DOHH2 (cell line): ENCODE measurements around the gene ZNF385D.

Experiments used
- H3F3A ChIP-seq: fragments of 200-600 bp; sonication (generic), shearing (Covaris generic); 2 replicates; pipeline ENCODE4 v1.6.0; 2016; ENCODE audit warnings: antibody characterized with exemption, mild to moderate bottlenecking; ENCODE audit not compliant: control insufficient read depth, insufficient read depth
- H3K27ac ChIP-seq: fragments of 200-600 bp; sonication (generic); 2 replicates; pipeline ENCODE4 v1.5.1; 2014; ENCODE audit warnings: low read depth, mild to moderate bottlenecking, low read length, moderate library complexity
- H3K27me3 ChIP-seq: fragments of 200-600 bp; sonication (generic); 2 replicates; pipeline ENCODE4 v1.6.1; 2014; ENCODE audit warnings: mild to moderate bottlenecking, low read length, mixed read lengths; ENCODE audit not compliant: control insufficient read depth
- H3K36me3 ChIP-seq: fragments of 200-600 bp; sonication (generic); 2 replicates; pipeline ENCODE4 v1.6.1; 2014; ENCODE audit warnings: mild to moderate bottlenecking, low read length, moderate library complexity, mixed read lengths; ENCODE audit not compliant: control insufficient read depth
- H3K4me1 ChIP-seq: fragments of 200-600 bp; sonication (generic); 2 replicates; pipeline ENCODE4 v1.6.1; 2014; ENCODE audit warnings: mild to moderate bottlenecking, low read length, mixed read lengths; ENCODE audit not compliant: control insufficient read depth
- H3K4me2 ChIP-seq: fragments of 200-600 bp; sonication (generic); 2 replicates; pipeline ENCODE4 v1.6.0; 2014; ENCODE audit warnings: mild to moderate bottlenecking, low read length, moderate library complexity
- H3K4me3 ChIP-seq: fragments of 200-600 bp; sonication (generic); 2 replicates; pipeline ENCODE4 v1.5.1; 2014; ENCODE audit warnings: mild to moderate bottlenecking, low read length, mixed read lengths
- H3K79me2 ChIP-seq: fragments of 200-600 bp; sonication (generic); 2 replicates; pipeline ENCODE4 v1.6.1; 2014; ENCODE audit warnings: mild to moderate bottlenecking, low read length, mixed read lengths; ENCODE audit not compliant: control insufficient read depth
- H3K9me2 ChIP-seq: fragments of 200-600 bp; sonication (generic); replicated peaks from 2 replicates; pipeline ENCODE4 v1.6.1; 2014; ENCODE audit warnings: mild to moderate bottlenecking, low read length, mixed read lengths; ENCODE audit not compliant: control insufficient read depth
- H3K9me3 ChIP-seq: fragments of 200-600 bp; sonication (generic); 2 replicates; pipeline ENCODE4 v1.6.1; 2014; ENCODE audit warnings: antibody characterized with exemption, low read length, mixed read lengths; ENCODE audit not compliant: control insufficient read depth, insufficient read depth
- H4K20me1 ChIP-seq: fragments of 200-600 bp; sonication (generic); 2 replicates; pipeline ENCODE4 v1.6.0; 2014; ENCODE audit warnings: low read depth, mild to moderate bottlenecking, antibody characterized with exemption, low read length, moderate library complexity; ENCODE audit not compliant: control insufficient read depth, insufficient read depth
- EZH2phosphoT487 ChIP-seq: fragments of 200-600 bp; sonication (generic); IDR thresholded peaks from 2 replicates; pipeline ENCODE4 v1.6.1; 2017; ENCODE audit warnings: borderline replicate concordance, mild to moderate bottlenecking, antibody characterized with exemption, low read length, moderate library complexity, mixed read lengths
- TF ChIP-seq, protein P1 (sequence below): fragments of 200-600 bp; sonication (generic); IDR thresholded peaks from one replicate; pipeline ENCODE4 v1.5.1; 2014; ENCODE audit warnings: antibody characterized with exemption, mild to moderate bottlenecking, low read depth, low read length; ENCODE audit not compliant: poor library complexity, severe bottlenecking

ZNF385D gene

DNA sequence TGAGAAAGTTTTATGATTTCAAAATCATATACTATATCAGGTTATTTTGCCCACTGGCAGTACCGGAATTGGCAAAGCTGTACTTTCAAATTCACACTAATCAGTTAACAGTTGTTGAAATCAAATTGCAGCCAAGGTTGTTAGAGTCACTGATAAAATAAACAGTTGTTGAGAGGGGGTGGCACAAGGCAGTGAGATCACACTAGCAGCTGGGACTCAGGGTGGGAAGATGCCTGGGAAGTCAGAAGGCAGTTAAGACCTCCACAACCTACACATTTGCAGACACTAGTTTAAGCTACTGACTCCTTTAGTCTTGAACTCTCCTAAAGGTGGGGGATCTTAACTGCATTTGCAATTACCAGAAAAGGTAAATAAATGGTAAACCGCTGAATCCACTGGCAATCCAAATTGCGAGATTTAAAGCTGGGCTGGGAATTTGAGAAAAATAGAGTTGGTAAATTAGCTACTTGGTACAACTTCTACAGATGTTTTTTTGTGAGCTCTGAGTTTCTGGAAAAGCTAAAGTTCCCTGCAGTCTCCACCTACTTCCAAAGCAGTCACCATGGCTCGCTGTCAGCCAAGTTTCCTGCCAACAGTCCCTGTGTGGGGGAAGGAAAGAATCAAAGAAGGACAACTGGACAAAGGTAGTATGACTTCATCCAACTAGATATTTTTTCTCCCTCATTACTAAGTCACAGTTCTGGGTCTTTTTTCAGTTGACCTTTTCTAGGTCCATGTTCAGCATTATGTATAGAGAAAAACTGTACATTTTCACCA, 105.7 kb downstream of the ZNF385D start:
- Histone ChIP-seq H3K4me1 (no peaks in the 10 kb centered on the region), H3K9me2 (no peaks in the 10 kb centered on the region), H3K36me3 (no peaks in the 10 kb centered on the region), H3F3A (no peaks in the 10 kb centered on the region), H3K4me2 (no peak overlapping the region), H3K27me3 (no peaks in the 10 kb centered on the region), H3K4me3 (no peak overlapping the region), H3K27ac (no peak overlapping the region), H4K20me1 (no peaks in the 10 kb centered on the region), H3K9me3 (no peaks in the 10 kb centered on the region), H3K79me2 (no peaks in the 10 kb centered on the region)
- TF ChIP-seq EZH2phosphoT487: no peak
- TF ChIP-seq, protein P1, sequence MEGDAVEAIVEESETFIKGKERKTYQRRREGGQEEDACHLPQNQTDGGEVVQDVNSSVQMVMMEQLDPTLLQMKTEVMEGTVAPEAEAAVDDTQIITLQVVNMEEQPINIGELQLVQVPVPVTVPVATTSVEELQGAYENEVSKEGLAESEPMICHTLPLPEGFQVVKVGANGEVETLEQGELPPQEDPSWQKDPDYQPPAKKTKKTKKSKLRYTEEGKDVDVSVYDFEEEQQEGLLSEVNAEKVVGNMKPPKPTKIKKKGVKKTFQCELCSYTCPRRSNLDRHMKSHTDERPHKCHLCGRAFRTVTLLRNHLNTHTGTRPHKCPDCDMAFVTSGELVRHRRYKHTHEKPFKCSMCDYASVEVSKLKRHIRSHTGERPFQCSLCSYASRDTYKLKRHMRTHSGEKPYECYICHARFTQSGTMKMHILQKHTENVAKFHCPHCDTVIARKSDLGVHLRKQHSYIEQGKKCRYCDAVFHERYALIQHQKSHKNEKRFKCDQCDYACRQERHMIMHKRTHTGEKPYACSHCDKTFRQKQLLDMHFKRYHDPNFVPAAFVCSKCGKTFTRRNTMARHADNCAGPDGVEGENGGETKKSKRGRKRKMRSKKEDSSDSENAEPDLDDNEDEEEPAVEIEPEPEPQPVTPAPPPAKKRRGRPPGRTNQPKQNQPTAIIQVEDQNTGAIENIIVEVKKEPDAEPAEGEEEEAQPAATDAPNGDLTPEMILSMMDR: no peak

DNA sequence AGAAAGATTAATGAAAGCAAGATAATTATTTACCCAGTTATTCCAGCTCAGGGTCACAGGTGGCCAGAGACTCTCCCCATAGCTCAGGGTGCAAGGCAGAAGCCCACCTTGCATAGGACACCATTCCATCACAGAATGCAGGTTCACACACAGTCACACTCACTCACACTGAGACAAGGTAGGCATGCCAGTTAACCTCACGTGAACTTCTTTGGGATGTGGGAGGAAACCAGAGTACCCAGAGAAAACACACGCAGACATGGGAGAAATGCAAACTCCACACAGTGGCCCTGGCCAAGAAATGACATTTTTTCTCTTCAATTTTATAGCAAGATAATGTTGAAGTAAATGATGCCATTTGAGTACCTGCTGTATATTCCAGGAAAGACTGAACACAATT, 106.7 kb downstream of the ZNF385D start:
- Histone ChIP-seq H3K27me3 (no peaks in the 10 kb centered on the region), H3K9me3 (no peaks in the 10 kb centered on the region), H3K4me2 (no peak overlapping the region), H3K79me2 (no peaks in the 10 kb centered on the region), H3F3A (no peaks in the 10 kb centered on the region), H3K4me3 (no peak overlapping the region), H3K9me2 (no peaks in the 10 kb centered on the region), H3K36me3 (no peaks in the 10 kb centered on the region), H4K20me1 (no peaks in the 10 kb centered on the region), H3K4me1 (no peaks in the 10 kb centered on the region), H3K27ac (no peak overlapping the region)
- TF ChIP-seq, protein P1: no peak
- TF ChIP-seq EZH2phosphoT487: no peak

DNA sequence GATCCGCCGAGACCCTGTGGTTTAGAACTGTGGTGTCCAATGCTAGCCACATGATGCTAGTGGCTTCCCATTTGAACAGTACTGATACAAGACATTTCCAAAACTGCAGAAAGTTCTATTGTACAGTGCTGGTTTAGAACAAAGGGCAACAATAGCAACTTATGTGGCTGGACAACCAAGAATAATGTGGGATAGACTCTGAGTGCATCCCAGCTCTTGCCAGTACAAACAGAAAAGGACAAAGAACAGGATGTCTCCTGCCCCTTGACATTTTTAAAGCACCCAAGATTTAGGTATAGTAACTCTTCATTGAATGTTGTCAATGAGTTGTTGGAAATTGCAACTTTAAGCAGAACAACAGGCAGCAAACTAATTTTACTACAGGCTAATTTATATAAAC, 107.3 kb downstream of the ZNF385D start:
- Histone ChIP-seq H3K27ac (no peak overlapping the region), H4K20me1 (no peaks in the 10 kb centered on the region), H3K36me3 (no peaks in the 10 kb centered on the region), H3K4me3 (no peak overlapping the region), H3K27me3 (no peaks in the 10 kb centered on the region), H3K4me2 (no peak overlapping the region), H3F3A (no peaks in the 10 kb centered on the region), H3K9me3 (no peaks in the 10 kb centered on the region), H3K4me1 (no peaks in the 10 kb centered on the region), H3K9me2 (no peaks in the 10 kb centered on the region), H3K79me2 (no peaks in the 10 kb centered on the region)
- TF ChIP-seq, protein P1: no peak
